Peyer's patch (tissue), 4 donors: ENCODE results near the gene MAPK8.

Experiments
- CTCF ChIP-seq, 6 experiments: fragments of 450-650 bp in 4 of 6; fragments of 200-600 bp in 2 of 6; sonication (generic) in 1 of 6; IDR thresholded peaks; one replicate each; pipeline ENCODE4 v1.5.1; 2017 to 2019; ENCODE audit warnings: antibody characterized with exemption in 6 of 6, mild to moderate bottlenecking in 3 of 6, moderate library complexity in 1 of 6
- POLR2A ChIP-seq, 2 donors: fragments of 450-650 bp; IDR thresholded peaks; one replicate each; pipeline ENCODE4 v1.5.1; 2017; ENCODE audit warnings: antibody characterized with exemption in 2 of 2, mild to moderate bottlenecking in 2 of 2, moderate library complexity in 2 of 2

DNA sequence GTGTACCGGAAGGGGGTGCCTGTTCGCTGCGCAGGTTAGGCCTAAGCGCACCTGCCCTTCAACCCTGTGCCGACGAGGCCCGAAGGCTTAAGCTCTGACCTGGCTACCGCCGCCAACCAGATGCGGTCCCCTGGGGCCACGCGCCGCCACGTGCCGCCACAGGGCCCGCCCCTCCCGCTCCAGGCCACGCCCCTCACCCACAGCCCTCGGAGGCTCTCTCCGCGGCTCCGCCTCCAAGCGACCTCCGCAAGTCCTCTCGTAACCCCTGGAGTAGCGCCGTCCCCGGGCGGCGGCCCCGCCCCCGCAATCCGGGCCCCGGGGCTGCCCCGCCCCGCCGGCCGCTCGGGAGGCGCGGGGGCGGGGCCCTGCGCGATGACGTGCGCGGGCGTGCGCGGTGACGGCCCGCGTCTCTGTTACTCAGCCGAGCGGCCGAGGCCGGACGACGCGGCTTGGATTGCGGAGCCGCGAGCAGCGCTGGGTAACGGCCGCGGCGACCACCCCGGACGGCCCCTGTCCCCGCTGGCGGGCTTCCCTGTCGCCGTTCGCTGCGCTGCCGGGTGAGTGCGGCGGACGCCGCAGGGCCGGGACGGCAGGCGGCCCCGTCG, at the start of gene MAPK8:
- TF ChIP-seq CTCF (IDR thresholded peaks at IDR 0.05), result no peak
- TF ChIP-seq POLR2A (IDR thresholded peaks at IDR 0.05), result peak; percentile 94 to 97
